Tibial nerve (tissue), 4 donors: Measurements from ENCODE around the gene CPNE4. TPM values are rescaled to one million over a fixed set of nuclear protein-coding genes. Genes with fewer than 3 reads are reported as not detected.

Experiments used
- DNase-seq, 2 donors: peaks; one replicate each; pipeline ENCODE4 v3.0.0-alpha.2; 2019; ENCODE audit warnings: low spot score in 2 of 2
- H3K27ac ChIP-seq, 4 donors: fragments of 200-600 bp; sonication (generic) in 3 of 4; one replicate each; pipeline ENCODE4 v1.5.1; 2017 to 2019; ENCODE audit warnings: mild to moderate bottlenecking in 1 of 4
- H3K27me3 ChIP-seq, 2 donors: fragments of 200-600 bp; sonication (generic) in 1 of 2; one replicate each; pipeline versions ENCODE4 v1.5.1 to v1.6.0; 2017 to 2019
- H3K36me3 ChIP-seq, 3 donors: fragments of 200-600 bp; sonication (generic); one replicate each; pipeline ENCODE4 v1.5.1; 2018 to 2019
- H3K4me1 ChIP-seq, 4 donors: fragments of 200-600 bp; sonication (generic) in 3 of 4; one replicate each; pipeline ENCODE4 v1.5.1; 2017 to 2019
- H3K4me3 ChIP-seq, 4 donors: fragments of 200-600 bp; sonication (generic) in 3 of 4; one replicate each; pipeline ENCODE4 v1.5.1; 2017 to 2019; ENCODE audit warnings: mild to moderate bottlenecking in 1 of 4, moderate library complexity in 1 of 4
- H3K9me3 ChIP-seq, 4 donors: fragments of 200-600 bp; sonication (generic) in 3 of 4; one replicate each; pipeline ENCODE4 v1.5.1; 2017 to 2019
- CTCF ChIP-seq, 5 experiments: fragments of 200-600 bp in 3 of 5; fragments of 450-650 bp in 2 of 5; sonication (generic) in 3 of 5; IDR thresholded peaks; one replicate each; pipeline ENCODE4 v1.5.1; 2016 to 2019; ENCODE audit warnings: antibody characterized with exemption in 5 of 5, mild to moderate bottlenecking in 3 of 5, moderate library complexity in 2 of 5
- EP300 ChIP-seq, 2 donors: sonication (generic); formaldehyde crosslinking; IDR thresholded peaks; one replicate each; pipeline ENCODE4 v1.6.1; 2017; ENCODE audit warnings: antibody characterized with exemption in 2 of 2, mild to moderate bottlenecking in 1 of 2
- POLR2A ChIP-seq, 2 donors: fragments of 450-650 bp; IDR thresholded peaks; one replicate each; pipeline ENCODE4 v1.6.1; 2017; ENCODE audit warnings: antibody characterized with exemption in 2 of 2, mild to moderate bottlenecking in 2 of 2, moderate library complexity in 2 of 2
- WGBS, 2 donors: methylation state at CpG; one replicate each; pipeline ENCODE4 v1.1.5; 2018; 5-methylcytosine and 5-hydroxymethylcytosine counted together
- total RNA-seq, 4 donors: library from RNA; depleted of rRNA; stranded (reverse); fragments of >200 nt; gene quantifications; one replicate each; pipeline ENCODE4 v1.1.0, GENCODE V29; 2016

The CPNE4 gene
- total RNA-seq, 4 donors from 2014 or later, result 0.20 TPM; not detected in 3

DNA sequence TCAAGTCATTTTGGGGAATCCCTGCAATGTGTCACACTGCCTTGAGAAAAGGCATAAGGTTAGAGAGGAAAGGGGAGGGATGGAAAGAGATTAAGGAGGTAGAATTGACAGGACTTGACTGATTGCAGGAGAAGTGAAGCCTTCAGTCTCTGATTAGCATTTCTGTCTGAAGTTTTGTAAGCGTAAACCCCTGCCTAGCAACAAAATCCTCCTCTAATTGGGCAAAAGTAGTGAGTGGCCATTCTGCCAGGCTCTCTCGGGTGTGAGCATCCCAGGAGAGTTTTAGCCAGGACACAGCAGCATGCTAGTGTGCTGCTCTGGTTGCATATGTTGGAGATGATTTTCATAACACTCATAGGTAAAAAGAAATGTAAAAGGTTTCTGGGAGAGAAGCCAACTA, 415.0 kb downstream of the CPNE4 start:
- no peak overlapping the region for H3K4me3 ChIP-seq
- H3K27ac ChIP-seq, result no peak overlapping the region
- no peak for DNase-seq
- H3K27me3 ChIP-seq, result no peaks in the 10 kb centered on the region
- no peaks in the 10 kb centered on the region for H3K9me3 ChIP-seq
- WGBS, 2 donors, result 39 to 43% methylated on average over 2 of the region's 2 CpGs
- H3K4me1 ChIP-seq, result no peaks in the 10 kb centered on the region
- TF ChIP-seq EP300 (IDR thresholded peaks at IDR 0.05) (no peak), CTCF (IDR thresholded peaks at IDR 0.05) (no peak), POLR2A (IDR thresholded peaks at IDR 0.05) (no peak)
- H3K36me3 ChIP-seq, result no peaks in the 10 kb centered on the region

DNA sequence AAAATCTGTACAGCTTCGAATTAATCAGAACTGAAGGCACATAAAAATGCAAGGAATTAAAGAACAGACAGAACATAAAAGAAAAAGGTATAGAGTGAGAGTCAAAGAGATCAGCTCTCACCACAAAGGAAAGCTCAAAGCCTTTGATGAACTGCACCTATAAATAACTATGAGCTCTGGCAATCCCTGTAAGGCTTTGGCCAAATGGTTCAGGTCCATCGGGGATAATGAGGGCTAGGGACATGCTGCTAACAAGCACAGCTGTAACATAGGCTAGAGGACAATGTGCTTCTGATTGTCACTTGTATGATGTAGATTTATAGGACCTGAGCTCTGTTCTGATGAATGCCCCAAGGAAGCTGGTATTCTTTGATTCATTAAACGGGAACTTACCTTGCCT, 418.1 kb downstream of the CPNE4 start:
- TF ChIP-seq EP300 (IDR thresholded peaks at IDR 0.05) (no peak), POLR2A (IDR thresholded peaks at IDR 0.05) (no peak), CTCF (IDR thresholded peaks at IDR 0.05) (no peak)
- 40 to 48% methylated on average over 3 of the region's 3 CpGs for WGBS, 2 donors
- H3K27ac ChIP-seq, result no peak overlapping the region
- no peak for DNase-seq
- no peaks in the 10 kb centered on the region for H3K27me3 ChIP-seq
- H3K4me1 ChIP-seq, result no peaks in the 10 kb centered on the region
- no peaks in the 10 kb centered on the region for H3K36me3 ChIP-seq
- H3K4me3 ChIP-seq, result no peak overlapping the region
- no peaks in the 10 kb centered on the region for H3K9me3 ChIP-seq

DNA sequence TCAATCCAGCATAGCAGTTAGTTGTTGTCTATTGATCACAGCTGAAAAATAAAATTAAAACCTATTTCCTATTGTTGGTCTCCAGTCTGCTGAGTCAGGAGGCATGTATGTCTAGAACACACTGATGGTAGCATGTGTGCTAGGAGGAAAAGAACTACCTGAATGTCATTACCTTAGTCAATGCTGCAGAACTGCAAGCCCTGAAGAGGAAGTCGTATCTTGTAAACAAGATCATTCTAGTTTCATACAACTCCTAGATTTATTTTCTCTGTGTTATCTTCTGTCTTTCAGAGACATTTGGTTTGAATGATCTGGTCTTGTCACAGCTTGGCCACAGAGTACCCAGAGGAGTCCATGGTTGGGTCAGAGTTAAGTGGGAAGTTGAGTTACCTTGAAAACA, 422.1 kb downstream of the CPNE4 start:
- no peak for TF ChIP-seq POLR2A (IDR thresholded peaks at IDR 0.05)
- TF ChIP-seq CTCF (IDR thresholded peaks at IDR 0.05), result no peak
- TF ChIP-seq EP300 (IDR thresholded peaks at IDR 0.05), result no peak
- no peaks in the 10 kb centered on the region for H3K36me3 ChIP-seq
- WGBS, 2 donors, result 81 to 88% methylated on average over 1 of the region's 1 CpG

DNA sequence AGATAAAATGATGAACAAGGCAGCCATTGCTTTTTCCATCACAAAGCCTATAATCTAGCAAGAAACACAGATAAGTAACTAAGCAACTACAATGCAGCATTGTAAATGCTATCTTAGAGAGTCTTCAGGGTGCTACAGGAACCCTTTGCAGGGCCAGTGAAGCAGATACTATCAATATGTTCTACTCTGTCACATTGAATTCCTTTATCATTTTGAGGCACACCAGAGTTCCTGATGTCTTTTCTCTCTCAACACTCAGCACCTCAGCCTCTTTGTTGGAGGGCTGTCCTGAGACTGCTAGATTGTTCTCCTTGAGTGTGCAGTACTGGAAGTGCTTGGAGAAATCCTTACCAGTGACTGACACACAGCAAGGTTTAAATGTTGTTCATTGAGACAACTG, 424.6 kb downstream of the CPNE4 start:
- Histone ChIP-seq H3K27me3 (no peaks in the 10 kb centered on the region), H3K4me1 (no peaks in the 10 kb centered on the region), H3K27ac (no peak overlapping the region), H3K4me3 (no peak overlapping the region), H3K9me3 (no peaks in the 10 kb centered on the region), H3K36me3 (no peaks in the 10 kb centered on the region)
- DNase-seq, result no peak
- TF ChIP-seq POLR2A (IDR thresholded peaks at IDR 0.05) (no peak), EP300 (IDR thresholded peaks at IDR 0.05) (no peak), CTCF (IDR thresholded peaks at IDR 0.05) (no peak)

More for the DNA sequence above, 422.1 kb downstream of the CPNE4 start:
- Histone ChIP-seq H3K27me3 (no peaks in the 10 kb centered on the region), H3K9me3 (no peaks in the 10 kb centered on the region), H3K4me1 (no peaks in the 10 kb centered on the region), H3K27ac (no peak overlapping the region), H3K4me3 (no peak overlapping the region)
- no peak for DNase-seq

- no peak for DNase-seq
- TF ChIP-seq POLR2A (IDR thresholded peaks at IDR 0.05), result no peak
- TF ChIP-seq EP300 (IDR thresholded peaks at IDR 0.05), result no peak
- TF ChIP-seq CTCF (IDR thresholded peaks at IDR 0.05), result no peak
Observed at GRCh38 chr3:131608741-131609140, 426.1 kb downstream of the CPNE4 start.

More at GRCh38 chr3:131608741-131609140, 426.1 kb downstream of the CPNE4 start:
- Histone ChIP-seq H3K9me3 (no peaks in the 10 kb centered on the region), H3K27ac (no peak overlapping the region), H3K27me3 (no peaks in the 10 kb centered on the region), H3K4me1 (no peaks in the 10 kb centered on the region), H3K4me3 (no peak overlapping the region), H3K36me3 (no peaks in the 10 kb centered on the region)
